Suprapubic skin (tissue), 4 donors: ENCODE results near the gene ANKRD39.

Experiments used
- POLR2A ChIP-seq, 2 donors: fragments of 450-650 bp; IDR thresholded peaks; one replicate each; pipeline ENCODE4 v1.6.1; 2017; ENCODE audit warnings: antibody characterized with exemption in 2 of 2, mild to moderate bottlenecking in 2 of 2, moderate library complexity in 2 of 2
- POLR2AphosphoS5 ChIP-seq, 3 donors: sonication (generic); formaldehyde crosslinking; IDR thresholded peaks; one replicate each; pipeline ENCODE4 v1.6.1; 2017; ENCODE audit warnings: antibody characterized with exemption in 3 of 3
- TF ChIP-seq, protein P1 (sequence below), 2 donors: fragments of 200-600 bp in 1 of 2; fragments of 450-650 bp in 1 of 2; sonication (generic) in 1 of 2; IDR thresholded peaks; one replicate each; pipeline ENCODE4 v1.5.1; 2016 to 2019; ENCODE audit warnings: antibody characterized with exemption in 2 of 2, mild to moderate bottlenecking in 1 of 2, moderate library complexity in 1 of 2

DNA sequence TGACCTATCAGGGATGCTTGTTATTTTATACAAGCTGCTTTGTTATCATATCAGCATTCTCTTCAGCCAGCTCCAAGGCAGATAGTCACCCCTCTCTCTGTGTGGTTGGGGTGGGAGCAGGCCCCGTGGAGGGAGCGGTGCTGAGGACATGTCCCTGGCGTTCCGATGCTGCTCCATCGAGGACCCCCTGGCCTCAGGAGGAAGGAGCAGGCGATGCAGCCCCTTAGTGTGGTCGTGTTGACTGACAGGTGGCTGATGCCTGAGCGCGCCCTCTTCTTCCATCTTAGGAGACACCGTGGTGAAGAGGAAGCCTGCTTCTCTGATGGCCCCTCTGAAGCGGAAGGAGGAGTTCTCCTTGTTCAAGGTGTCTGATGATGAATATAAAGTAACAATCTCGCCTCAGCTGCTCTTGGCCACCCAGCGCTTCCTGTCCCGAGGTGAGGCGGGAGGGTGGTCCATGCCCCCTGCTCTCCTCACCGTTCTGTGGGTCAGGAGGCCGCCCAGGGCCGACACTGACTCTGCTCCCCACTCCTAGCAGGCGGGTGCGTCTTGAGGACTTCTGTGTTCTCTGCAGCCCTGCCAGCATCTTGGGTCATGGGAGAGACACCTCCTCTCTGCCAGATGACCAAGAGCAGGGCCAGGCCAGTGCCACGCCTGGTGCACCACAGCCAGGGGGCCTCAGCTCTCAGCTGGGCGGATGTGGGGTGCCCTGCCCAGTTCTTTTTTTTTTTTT is 31.1 kb downstream of the ANKRD39 start:
- TF ChIP-seq, protein P1, sequence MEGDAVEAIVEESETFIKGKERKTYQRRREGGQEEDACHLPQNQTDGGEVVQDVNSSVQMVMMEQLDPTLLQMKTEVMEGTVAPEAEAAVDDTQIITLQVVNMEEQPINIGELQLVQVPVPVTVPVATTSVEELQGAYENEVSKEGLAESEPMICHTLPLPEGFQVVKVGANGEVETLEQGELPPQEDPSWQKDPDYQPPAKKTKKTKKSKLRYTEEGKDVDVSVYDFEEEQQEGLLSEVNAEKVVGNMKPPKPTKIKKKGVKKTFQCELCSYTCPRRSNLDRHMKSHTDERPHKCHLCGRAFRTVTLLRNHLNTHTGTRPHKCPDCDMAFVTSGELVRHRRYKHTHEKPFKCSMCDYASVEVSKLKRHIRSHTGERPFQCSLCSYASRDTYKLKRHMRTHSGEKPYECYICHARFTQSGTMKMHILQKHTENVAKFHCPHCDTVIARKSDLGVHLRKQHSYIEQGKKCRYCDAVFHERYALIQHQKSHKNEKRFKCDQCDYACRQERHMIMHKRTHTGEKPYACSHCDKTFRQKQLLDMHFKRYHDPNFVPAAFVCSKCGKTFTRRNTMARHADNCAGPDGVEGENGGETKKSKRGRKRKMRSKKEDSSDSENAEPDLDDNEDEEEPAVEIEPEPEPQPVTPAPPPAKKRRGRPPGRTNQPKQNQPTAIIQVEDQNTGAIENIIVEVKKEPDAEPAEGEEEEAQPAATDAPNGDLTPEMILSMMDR (IDR thresholded peaks at IDR 0.05): no peak
- TF ChIP-seq POLR2AphosphoS5 (IDR thresholded peaks at IDR 0.05) (no peak), POLR2A (IDR thresholded peaks at IDR 0.05) (no peak)
